ENCODE data around the gene BRIP1.

BRIP1 gene

GRCh38 chr17:61795546-61795945 is 67.8 kb downstream of the BRIP1 start:
- H3K4me3 ChIP-seq (ENCODE audit: low read depth in 1 of 2, low read length in 2 of 2), result no peak overlapping the region
- no peaks in the 10 kb centered on the region for H3K27me3 ChIP-seq (ENCODE audit: low read depth, low read length)
- H3K27ac ChIP-seq (ENCODE audit: low read length), result no peak overlapping the region
- no peaks in the 10 kb centered on the region for H3K36me3 ChIP-seq (ENCODE audit: control insufficient read depth in 1 of 2, insufficient read depth in 2 of 2, low read length in 2 of 2)
- no peaks in the 10 kb centered on the region for H3K4me1 ChIP-seq (ENCODE audit: control insufficient read depth in 1 of 2, insufficient read depth in 2 of 2, low read length in 2 of 2)
- no peaks in the 10 kb centered on the region for H3K9me3 ChIP-seq (ENCODE audit: control insufficient read depth in 1 of 2, low read length in 2 of 2)

- Histone ChIP-seq H3K9me3 (ENCODE audit: control insufficient read depth in 1 of 2, low read length in 2 of 2) (no peaks in the 10 kb centered on the region), H3K27me3 (ENCODE audit: low read depth, low read length) (no peaks in the 10 kb centered on the region), H3K27ac (ENCODE audit: low read length) (no peak overlapping the region), H3K4me3 (ENCODE audit: low read depth in 1 of 2, low read length in 2 of 2) (no peak overlapping the region), H3K36me3 (ENCODE audit: control insufficient read depth in 1 of 2, insufficient read depth in 2 of 2, low read length in 2 of 2) (no peaks in the 10 kb centered on the region), H3K4me1 (ENCODE audit: control insufficient read depth in 1 of 2, insufficient read depth in 2 of 2, low read length in 2 of 2) (no peaks in the 10 kb centered on the region)
Observed at GRCh38 chr17:61794792-61795191, 68.5 kb downstream of the BRIP1 start.

DNA sequence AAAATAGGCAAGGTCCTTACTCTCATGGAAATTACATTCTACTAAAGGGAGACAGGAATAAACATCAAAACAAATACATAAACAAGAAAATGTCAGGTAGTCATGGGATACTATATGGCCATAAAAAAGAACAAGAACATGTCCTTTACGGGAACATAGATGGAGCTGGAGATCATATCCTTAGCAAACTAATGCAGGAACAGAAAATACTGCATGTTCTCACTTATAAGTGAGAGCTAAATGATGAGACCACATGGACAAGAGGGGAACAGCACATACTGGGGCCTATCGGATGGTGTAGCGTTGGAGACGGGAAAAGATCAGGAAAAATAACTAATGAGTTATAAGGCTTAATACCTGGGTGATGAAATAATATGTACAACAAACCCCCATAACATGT is 69.1 kb downstream of the BRIP1 start:
- Histone ChIP-seq H3K27ac (ENCODE audit: low read length) (no peak overlapping the region), H3K27me3 (ENCODE audit: low read depth, low read length) (no peaks in the 10 kb centered on the region), H3K36me3 (ENCODE audit: control insufficient read depth in 1 of 2, insufficient read depth in 2 of 2, low read length in 2 of 2) (no peaks in the 10 kb centered on the region), H3K9me3 (ENCODE audit: control insufficient read depth in 1 of 2, low read length in 2 of 2) (no peaks in the 10 kb centered on the region), H3K4me3 (ENCODE audit: low read depth in 1 of 2, low read length in 2 of 2) (no peak overlapping the region), H3K4me1 (ENCODE audit: control insufficient read depth in 1 of 2, insufficient read depth in 2 of 2, low read length in 2 of 2) (no peaks in the 10 kb centered on the region)

DNA sequence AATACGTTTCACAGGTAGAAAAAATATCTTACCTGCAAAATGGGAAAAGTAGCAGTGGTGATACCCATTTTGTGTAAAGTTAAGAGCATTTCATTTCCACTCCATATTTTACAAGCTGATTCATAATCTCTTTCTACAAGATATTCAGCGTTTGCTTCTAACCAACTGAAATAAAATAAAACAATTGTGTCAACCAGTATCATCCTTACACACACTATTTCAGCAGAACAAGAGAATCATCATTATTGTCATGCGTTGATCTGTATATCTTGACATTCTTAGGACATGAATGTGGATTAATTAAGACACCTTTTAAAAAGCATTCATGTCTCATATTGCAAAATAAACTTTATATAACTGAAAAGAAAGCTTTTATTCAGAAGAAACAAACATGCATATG is 69.8 kb downstream of the BRIP1 start:
- Histone ChIP-seq H3K27me3 (ENCODE audit: low read depth, low read length) (no peaks in the 10 kb centered on the region), H3K36me3 (ENCODE audit: control insufficient read depth in 1 of 2, insufficient read depth in 2 of 2, low read length in 2 of 2) (no peaks in the 10 kb centered on the region), H3K27ac (ENCODE audit: low read length) (no peak overlapping the region)

GRCh38 chr17:61789872-61790271 is 73.5 kb downstream of the BRIP1 start:
- no peaks in the 10 kb centered on the region for H3K36me3 ChIP-seq (ENCODE audit: control insufficient read depth in 1 of 2, insufficient read depth in 2 of 2, low read length in 2 of 2)
- H3K27me3 ChIP-seq (ENCODE audit: low read depth, low read length), result no peaks in the 10 kb centered on the region

More for the DNA sequence above, 69.8 kb downstream of the BRIP1 start:
- Histone ChIP-seq H3K4me1 (ENCODE audit: control insufficient read depth in 1 of 2, insufficient read depth in 2 of 2, low read length in 2 of 2) (no peaks in the 10 kb centered on the region), H3K4me3 (ENCODE audit: low read depth in 1 of 2, low read length in 2 of 2) (no peak overlapping the region), H3K9me3 (ENCODE audit: control insufficient read depth in 1 of 2, low read length in 2 of 2) (no peaks in the 10 kb centered on the region)

GRCh38 chr17:61786088-61786487 is 77.2 kb downstream of the BRIP1 start:
- Histone ChIP-seq H3K9me3 (ENCODE audit: control insufficient read depth in 1 of 2, low read length in 2 of 2) (no peaks in the 10 kb centered on the region), H3K36me3 (ENCODE audit: control insufficient read depth in 1 of 2, insufficient read depth in 2 of 2, low read length in 2 of 2) (no peaks in the 10 kb centered on the region), H3K4me3 (ENCODE audit: low read depth in 1 of 2, low read length in 2 of 2) (no peak overlapping the region), H3K27ac (ENCODE audit: low read length) (no peak overlapping the region), H3K27me3 (ENCODE audit: low read depth, low read length) (no peaks in the 10 kb centered on the region), H3K4me1 (ENCODE audit: control insufficient read depth in 1 of 2, insufficient read depth in 2 of 2, low read length in 2 of 2) (no peaks in the 10 kb centered on the region)

More at GRCh38 chr17:61789872-61790271, 73.5 kb downstream of the BRIP1 start:
- H3K27ac ChIP-seq (ENCODE audit: low read length), result no peak overlapping the region
- H3K4me3 ChIP-seq (ENCODE audit: low read depth in 1 of 2, low read length in 2 of 2), result no peak overlapping the region
- no peaks in the 10 kb centered on the region for H3K4me1 ChIP-seq (ENCODE audit: control insufficient read depth in 1 of 2, insufficient read depth in 2 of 2, low read length in 2 of 2)
- no peaks in the 10 kb centered on the region for H3K9me3 ChIP-seq (ENCODE audit: control insufficient read depth in 1 of 2, low read length in 2 of 2)

DNA sequence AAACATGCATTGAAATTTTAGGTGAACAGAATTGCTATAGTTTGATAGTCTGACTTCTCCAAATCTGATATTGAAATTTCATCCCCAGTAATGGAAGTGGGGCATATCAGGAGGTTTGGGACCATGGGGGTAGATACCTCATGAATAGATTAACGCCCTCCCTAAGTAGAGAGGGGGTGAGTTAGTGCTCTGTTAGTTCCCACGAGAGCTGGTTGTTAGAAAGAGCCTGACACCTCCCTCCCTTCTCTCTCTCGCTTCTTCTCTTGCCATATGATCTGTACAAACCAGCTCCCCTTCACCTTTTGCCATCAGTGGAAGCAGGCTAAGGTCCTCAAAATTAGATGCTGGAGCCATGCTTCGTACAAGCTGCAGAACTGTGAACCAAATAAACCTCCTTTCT is 78.8 kb downstream of the BRIP1 start:
- Histone ChIP-seq H3K27ac (ENCODE audit: low read length) (no peak overlapping the region), H3K36me3 (ENCODE audit: control insufficient read depth in 1 of 2, insufficient read depth in 2 of 2, low read length in 2 of 2) (no peaks in the 10 kb centered on the region), H3K4me1 (ENCODE audit: control insufficient read depth in 1 of 2, insufficient read depth in 2 of 2, low read length in 2 of 2) (no peaks in the 10 kb centered on the region), H3K27me3 (ENCODE audit: low read depth, low read length) (no peaks in the 10 kb centered on the region), H3K4me3 (ENCODE audit: low read depth in 1 of 2, low read length in 2 of 2) (no peak overlapping the region), H3K9me3 (ENCODE audit: control insufficient read depth in 1 of 2, low read length in 2 of 2) (no peaks in the 10 kb centered on the region)

- no peak overlapping the region for H3K4me3 ChIP-seq (ENCODE audit: low read depth in 1 of 2, low read length in 2 of 2)
- no peaks in the 10 kb centered on the region for H3K4me1 ChIP-seq (ENCODE audit: control insufficient read depth in 1 of 2, insufficient read depth in 2 of 2, low read length in 2 of 2)
- H3K9me3 ChIP-seq (ENCODE audit: control insufficient read depth in 1 of 2, low read length in 2 of 2), result no peaks in the 10 kb centered on the region
- no peaks in the 10 kb centered on the region for H3K27me3 ChIP-seq (ENCODE audit: low read depth, low read length)
- H3K36me3 ChIP-seq (ENCODE audit: control insufficient read depth in 1 of 2, insufficient read depth in 2 of 2, low read length in 2 of 2), result no peaks in the 10 kb centered on the region
- no peak overlapping the region for H3K27ac ChIP-seq (ENCODE audit: low read length)
Observed at GRCh38 chr17:61783556-61784304, 79.6 kb downstream of the BRIP1 start.

- no peak overlapping the region for H3K4me3 ChIP-seq (ENCODE audit: low read depth in 1 of 2, low read length in 2 of 2)
- H3K4me1 ChIP-seq (ENCODE audit: control insufficient read depth in 1 of 2, insufficient read depth in 2 of 2, low read length in 2 of 2), result no peaks in the 10 kb centered on the region
- no peak overlapping the region for H3K27ac ChIP-seq (ENCODE audit: low read length)
- H3K27me3 ChIP-seq (ENCODE audit: low read depth, low read length), result no peaks in the 10 kb centered on the region
- H3K9me3 ChIP-seq (ENCODE audit: control insufficient read depth in 1 of 2, low read length in 2 of 2), result no peaks in the 10 kb centered on the region
- H3K36me3 ChIP-seq (ENCODE audit: control insufficient read depth in 1 of 2, insufficient read depth in 2 of 2, low read length in 2 of 2), result no peaks in the 10 kb centered on the region
Observed at GRCh38 chr17:61783120-61783519, 80.2 kb downstream of the BRIP1 start.

DNA sequence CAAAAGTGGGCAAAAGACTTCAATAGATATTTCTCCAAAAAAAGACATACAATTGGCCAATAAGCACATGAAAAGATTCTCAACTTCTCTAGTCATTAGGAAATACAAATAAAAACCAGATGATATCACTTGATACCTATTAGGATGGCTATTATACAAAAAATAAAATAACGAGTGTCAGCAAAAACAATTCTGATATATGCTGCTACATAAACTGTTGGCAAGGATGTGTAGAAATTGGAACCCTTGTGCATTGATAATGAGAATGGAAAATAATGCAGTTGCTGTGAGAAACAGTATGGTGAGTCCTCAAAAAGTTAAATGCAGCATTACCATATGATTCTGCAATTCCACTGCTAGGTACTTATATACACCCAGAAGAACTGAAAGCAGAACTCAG is 80.6 kb downstream of the BRIP1 start:
- no peaks in the 10 kb centered on the region for H3K27me3 ChIP-seq (ENCODE audit: low read depth, low read length)
- H3K4me3 ChIP-seq (ENCODE audit: low read depth in 1 of 2, low read length in 2 of 2), result no peak overlapping the region
- no peaks in the 10 kb centered on the region for H3K36me3 ChIP-seq (ENCODE audit: control insufficient read depth in 1 of 2, insufficient read depth in 2 of 2, low read length in 2 of 2)
- H3K4me1 ChIP-seq (ENCODE audit: control insufficient read depth in 1 of 2, insufficient read depth in 2 of 2, low read length in 2 of 2), result no peaks in the 10 kb centered on the region
- H3K27ac ChIP-seq (ENCODE audit: low read length), result no peak overlapping the region
- no peaks in the 10 kb centered on the region for H3K9me3 ChIP-seq (ENCODE audit: control insufficient read depth in 1 of 2, low read length in 2 of 2)

GRCh38 chr17:61775364-61775763 is 88.0 kb downstream of the BRIP1 start:
- H3K4me3 ChIP-seq (ENCODE audit: low read depth in 1 of 2, low read length in 2 of 2), result no peak overlapping the region
- H3K36me3 ChIP-seq (ENCODE audit: control insufficient read depth in 1 of 2, insufficient read depth in 2 of 2, low read length in 2 of 2), result no peaks in the 10 kb centered on the region
- no peaks in the 10 kb centered on the region for H3K27me3 ChIP-seq (ENCODE audit: low read depth, low read length)
- no peaks in the 10 kb centered on the region for H3K4me1 ChIP-seq (ENCODE audit: control insufficient read depth in 1 of 2, insufficient read depth in 2 of 2, low read length in 2 of 2)
- H3K27ac ChIP-seq (ENCODE audit: low read length), result no peak overlapping the region
- peaks cover 6 to 7% of the 10 kb centered on the region in 2 donors for H3K9me3 ChIP-seq (ENCODE audit: control insufficient read depth in 1 of 2, low read length in 2 of 2)

GRCh38 chr17:61774724-61775123 is 88.6 kb downstream of the BRIP1 start:
- no peaks in the 10 kb centered on the region for H3K36me3 ChIP-seq (ENCODE audit: control insufficient read depth in 1 of 2, insufficient read depth in 2 of 2, low read length in 2 of 2)
- no peaks in the 10 kb centered on the region for H3K27me3 ChIP-seq (ENCODE audit: low read depth, low read length)
- H3K27ac ChIP-seq (ENCODE audit: low read length), result no peak overlapping the region
- no peaks in the 10 kb centered on the region for H3K4me1 ChIP-seq (ENCODE audit: control insufficient read depth in 1 of 2, insufficient read depth in 2 of 2, low read length in 2 of 2)
- H3K9me3 ChIP-seq (ENCODE audit: control insufficient read depth in 1 of 2, low read length in 2 of 2), result peaks cover 6 to 7% of the 10 kb centered on the region in 2 donors
- no peak overlapping the region for H3K4me3 ChIP-seq (ENCODE audit: low read depth in 1 of 2, low read length in 2 of 2)

All from muscle layer of duodenum (tissue), 2 donors.